ENCODE measurements around the gene KPNA3. TPM values are rescaled to one million over a fixed set of nuclear protein-coding genes. Genes with fewer than 3 reads are reported as not detected.

The KPNA3 gene
- total RNA-seq, 1 experiment from 2014 or later: 49.7 TPM

- WGBS (ENCODE audit: extremely low coverage, insufficient read length, low lambda C conversion rate): no CpG with 5 or more reads among the region's 2 CpGs
- H3K27me3 Mint-ChIP-seq (ENCODE audit: low read depth): no peaks in the 10 kb centered on the region; the same call in 1 of the 2 replicates
- H3K4me2 ChIP-seq (ENCODE audit: insufficient read depth, insufficient read length, low read length): no peak overlapping the region
These were observed 51.6 kb downstream of the KPNA3 start for GRCh38 chr13:49740870-49741269.

More at GRCh38 chr13:49740870-49741269, 51.6 kb downstream of the KPNA3 start:
- Histone ChIP-seq H3K56ac (ENCODE audit: insufficient read length, low read depth, low read length) (no peak overlapping the region), H4K20me1 (ENCODE audit: control insufficient read depth, insufficient read depth, insufficient read length) (no peaks in the 10 kb centered on the region), H3K23ac (ENCODE audit: insufficient read length, low read depth, low read length) (no peak overlapping the region), H3K9ac (ENCODE audit: extremely low read depth, insufficient read length, low read length) (no peak overlapping the region), H3K79me1 (ENCODE audit: insufficient read depth, low read depth, low read length, poor library complexity, severe bottlenecking) (no peaks in the 10 kb centered on the region), H2BK120ac (ENCODE audit: low read depth, low read length, poor library complexity, severe bottlenecking) (no peak overlapping the region), H3K27me3 (ENCODE audit: insufficient read depth, low read length) (no peaks in the 10 kb centered on the region), H3K4ac (ENCODE audit: low read depth, low read length) (no peak overlapping the region), H3K18ac (ENCODE audit: insufficient read length, low read depth, low read length) (no peak overlapping the region), H2BK5ac (ENCODE audit: insufficient read length, low read length) (no peak overlapping the region), H3K79me2 (ENCODE audit: insufficient read depth, low read length) (no peaks in the 10 kb centered on the region), H3T11ph (ENCODE audit: low read length) (no peak overlapping the region), H3K14ac (ENCODE audit: insufficient read depth, low read length) (no peak overlapping the region), H3K27ac (ENCODE audit: insufficient read length, low read depth, low read length) (no peak overlapping the region), H2AK5ac (ENCODE audit: insufficient read length, low read length) (no peak overlapping the region), H3K9me3 (ENCODE audit: control insufficient read depth, low read depth, low read length) (no peaks in the 10 kb centered on the region), H3K4me1 (ENCODE audit: insufficient read depth, low read length) (no peaks in the 10 kb centered on the region), H4K8ac (replicated peaks; ENCODE audit: insufficient read length, low read depth, low read length) (no peak overlapping the region), H2AFZ (ENCODE audit: low read length) (no peak overlapping the region), H4K5ac (ENCODE audit: insufficient read length, low read depth, low read length) (no peak overlapping the region), H2BK12ac (ENCODE audit: insufficient read length, low read depth, low read length) (no peak overlapping the region), H2BK15ac (ENCODE audit: low read depth, low read length) (no peak overlapping the region), H4K91ac (ENCODE audit: insufficient read length, low read depth, low read length) (no peak overlapping the region), H2BK20ac (ENCODE audit: low read depth, low read length, poor library complexity, severe bottlenecking) (no peak overlapping the region), H3K23me2 (ENCODE audit: insufficient read length, low read depth, low read length, poor library complexity, severe bottlenecking) (no peaks in the 10 kb centered on the region)
- Mint-ChIP-seq H3K4me1 (no peaks in the 10 kb centered on the region), H3K36me3 (ENCODE audit: insufficient read depth in 1 of 3, low read depth in 3 of 3) (peaks cover 7 to 33% (median 21%) of the 10 kb centered on the region in 3 experiments; a peak in 5 of 7 replicates), H3K27ac (no peak overlapping the region), H3K4me3 (no peak overlapping the region), H3K9me3 (no peaks in the 10 kb centered on the region)
- DNase-seq: no peak
- TF ChIP-seq CTCF (conservative IDR thresholded peaks at IDR 0.05): no peak
